ENCODE measurements around the gene SF3A1.

- no peak for TF ChIP-seq CTCF (IDR thresholded peaks at IDR 0.05; ENCODE audit: poor library complexity, severe bottlenecking)
- no peak for TF ChIP-seq EZH2 (IDR thresholded peaks at IDR 0.05; ENCODE audit: borderline replicate concordance, insufficient read depth, low read length, poor library complexity, severe bottlenecking)
- no peak for TF ChIP-seq SMC3 (conservative IDR thresholded peaks at IDR 0.05; ENCODE audit: poor library complexity)
- no peak for TF ChIP-seq EP300 (conservative IDR thresholded peaks at IDR 0.05; ENCODE audit: poor library complexity, severe bottlenecking)
- TF ChIP-seq MXI1 (conservative IDR thresholded peaks at IDR 0.05; ENCODE audit: poor library complexity, severe bottlenecking): no peak
- TF ChIP-seq, protein P1, sequence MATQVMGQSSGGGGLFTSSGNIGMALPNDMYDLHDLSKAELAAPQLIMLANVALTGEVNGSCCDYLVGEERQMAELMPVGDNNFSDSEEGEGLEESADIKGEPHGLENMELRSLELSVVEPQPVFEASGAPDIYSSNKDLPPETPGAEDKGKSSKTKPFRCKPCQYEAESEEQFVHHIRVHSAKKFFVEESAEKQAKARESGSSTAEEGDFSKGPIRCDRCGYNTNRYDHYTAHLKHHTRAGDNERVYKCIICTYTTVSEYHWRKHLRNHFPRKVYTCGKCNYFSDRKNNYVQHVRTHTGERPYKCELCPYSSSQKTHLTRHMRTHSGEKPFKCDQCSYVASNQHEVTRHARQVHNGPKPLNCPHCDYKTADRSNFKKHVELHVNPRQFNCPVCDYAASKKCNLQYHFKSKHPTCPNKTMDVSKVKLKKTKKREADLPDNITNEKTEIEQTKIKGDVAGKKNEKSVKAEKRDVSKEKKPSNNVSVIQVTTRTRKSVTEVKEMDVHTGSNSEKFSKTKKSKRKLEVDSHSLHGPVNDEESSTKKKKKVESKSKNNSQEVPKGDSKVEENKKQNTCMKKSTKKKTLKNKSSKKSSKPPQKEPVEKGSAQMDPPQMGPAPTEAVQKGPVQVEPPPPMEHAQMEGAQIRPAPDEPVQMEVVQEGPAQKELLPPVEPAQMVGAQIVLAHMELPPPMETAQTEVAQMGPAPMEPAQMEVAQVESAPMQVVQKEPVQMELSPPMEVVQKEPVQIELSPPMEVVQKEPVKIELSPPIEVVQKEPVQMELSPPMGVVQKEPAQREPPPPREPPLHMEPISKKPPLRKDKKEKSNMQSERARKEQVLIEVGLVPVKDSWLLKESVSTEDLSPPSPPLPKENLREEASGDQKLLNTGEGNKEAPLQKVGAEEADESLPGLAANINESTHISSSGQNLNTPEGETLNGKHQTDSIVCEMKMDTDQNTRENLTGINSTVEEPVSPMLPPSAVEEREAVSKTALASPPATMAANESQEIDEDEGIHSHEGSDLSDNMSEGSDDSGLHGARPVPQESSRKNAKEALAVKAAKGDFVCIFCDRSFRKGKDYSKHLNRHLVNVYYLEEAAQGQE (IDR thresholded peaks at IDR 0.05; ENCODE audit: borderline replicate concordance): no peak
- TF ChIP-seq TAF1 (IDR thresholded peaks at IDR 0.05; ENCODE audit: low read depth): no peak
- TF ChIP-seq RAD21 (conservative IDR thresholded peaks at IDR 0.05): no peak
Observed at GRCh38 chr22:30301995-30302809, 54.5 kb downstream of the SF3A1 start.
